KG1 (cell line): ENCODE data around the gene C22orf23.
"Not testable (repeated sequence)": the region's sequence is repeated elsewhere in the genome, so short reads cannot be mapped to it uniquely, and the experiment has no call there.

Experiments
- DNase-seq: peaks from one replicate; lab custom pipeline; 2025; lab: John Stamatoyannopoulos, UW

Gene C22orf23

DNA sequence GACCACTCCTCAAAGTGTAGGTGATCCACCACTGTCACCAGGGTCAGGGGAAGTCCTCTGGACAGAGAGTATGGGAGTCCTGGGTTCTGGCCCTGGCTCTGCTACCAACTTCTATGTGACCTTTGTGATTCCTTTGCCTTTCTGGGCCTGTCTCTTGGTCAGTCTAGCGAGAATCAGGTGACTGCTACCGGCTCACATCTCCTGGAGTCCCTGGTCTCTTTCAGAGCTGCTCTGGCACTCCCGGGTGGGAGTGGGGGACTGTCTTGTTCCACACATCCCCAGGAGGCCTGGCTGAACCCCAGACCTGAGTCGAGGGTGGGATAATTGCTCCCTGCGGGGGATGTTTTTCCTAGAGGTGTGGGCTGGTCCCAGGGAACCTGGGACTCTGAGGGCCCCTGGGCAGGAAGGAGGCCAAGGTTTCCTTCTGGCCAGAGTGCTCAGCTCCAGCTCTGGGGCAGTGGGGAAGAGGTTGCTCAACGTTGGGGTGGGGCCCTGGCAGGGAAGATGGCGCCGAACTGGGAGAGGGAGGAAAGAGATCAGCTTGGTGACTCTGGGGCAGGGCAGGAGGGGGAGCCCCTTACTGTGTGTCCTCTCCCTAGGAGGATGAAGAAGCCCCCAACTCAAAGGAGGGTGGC is 28.9 kb upstream of the C22orf23 start:
- DNase-seq, result no peak

DNA sequence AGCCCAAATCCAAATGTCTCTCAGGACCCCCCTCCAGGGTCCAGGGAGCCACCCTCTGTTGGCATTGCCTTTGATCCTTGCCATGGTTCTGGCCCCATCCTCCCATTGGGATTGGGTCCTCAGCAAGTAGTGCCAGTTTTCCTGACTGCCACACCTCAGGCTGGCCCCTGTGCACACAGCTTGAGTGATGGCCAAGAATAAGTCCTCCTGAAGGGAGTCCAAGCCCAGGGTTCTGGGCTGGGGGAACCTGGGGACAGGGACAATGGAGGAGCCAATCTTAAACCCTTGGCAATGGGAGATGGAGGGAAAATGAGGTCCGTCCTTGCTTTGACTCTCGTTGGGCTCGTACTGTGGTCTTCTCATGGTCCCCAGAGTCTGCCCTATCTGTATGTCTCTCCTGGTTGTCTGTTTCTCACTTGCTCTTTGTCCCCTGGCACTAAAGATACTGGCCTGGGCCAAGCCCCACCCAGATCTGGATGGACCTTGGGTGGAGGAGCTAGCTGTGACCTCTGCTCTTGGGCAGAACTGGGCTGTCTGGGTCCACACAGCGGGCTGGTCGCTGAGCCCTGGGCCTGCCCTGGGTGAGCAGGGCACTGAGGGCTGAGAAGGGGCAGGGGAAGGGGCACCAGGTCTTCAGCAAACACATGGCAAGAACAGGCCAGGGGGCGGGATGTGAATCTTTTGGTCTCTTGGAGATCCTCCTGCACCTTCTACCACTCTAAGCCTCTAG is 28.0 kb upstream of the C22orf23 start:
- no peak for DNase-seq

GRCh38 chr22:37979782-37980181 is 26.4 kb upstream of the C22orf23 start:
- DNase-seq, result no peak

- DNase-seq, result no peak
These were observed 23.1 kb upstream of the C22orf23 start for GRCh38 chr22:37976547-37976946.

- DNase-seq, result not testable (repeated sequence)
These were observed 22.6 kb upstream of the C22orf23 start for GRCh38 chr22:37976022-37976421.

DNA sequence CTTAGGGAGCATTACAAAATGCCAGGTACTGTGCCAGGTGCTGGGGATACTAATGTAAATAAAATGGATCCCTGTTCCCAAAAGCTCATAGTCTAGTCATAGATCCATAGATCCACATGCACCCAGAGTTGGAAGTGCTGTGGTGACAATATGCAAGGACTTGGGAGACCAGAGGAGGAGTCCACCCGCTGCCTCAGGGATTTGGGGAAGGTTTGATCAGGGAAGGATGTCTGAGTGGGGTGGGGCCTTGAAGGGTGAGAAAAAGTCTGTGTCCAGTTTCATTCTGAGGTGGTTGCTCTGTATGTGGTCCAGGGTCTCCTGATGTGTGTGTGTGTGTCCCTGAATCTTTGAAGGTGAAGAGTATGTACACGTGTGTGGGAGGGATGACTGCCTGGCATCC is 21.8 kb upstream of the C22orf23 start:
- DNase-seq, result no peak

DNA sequence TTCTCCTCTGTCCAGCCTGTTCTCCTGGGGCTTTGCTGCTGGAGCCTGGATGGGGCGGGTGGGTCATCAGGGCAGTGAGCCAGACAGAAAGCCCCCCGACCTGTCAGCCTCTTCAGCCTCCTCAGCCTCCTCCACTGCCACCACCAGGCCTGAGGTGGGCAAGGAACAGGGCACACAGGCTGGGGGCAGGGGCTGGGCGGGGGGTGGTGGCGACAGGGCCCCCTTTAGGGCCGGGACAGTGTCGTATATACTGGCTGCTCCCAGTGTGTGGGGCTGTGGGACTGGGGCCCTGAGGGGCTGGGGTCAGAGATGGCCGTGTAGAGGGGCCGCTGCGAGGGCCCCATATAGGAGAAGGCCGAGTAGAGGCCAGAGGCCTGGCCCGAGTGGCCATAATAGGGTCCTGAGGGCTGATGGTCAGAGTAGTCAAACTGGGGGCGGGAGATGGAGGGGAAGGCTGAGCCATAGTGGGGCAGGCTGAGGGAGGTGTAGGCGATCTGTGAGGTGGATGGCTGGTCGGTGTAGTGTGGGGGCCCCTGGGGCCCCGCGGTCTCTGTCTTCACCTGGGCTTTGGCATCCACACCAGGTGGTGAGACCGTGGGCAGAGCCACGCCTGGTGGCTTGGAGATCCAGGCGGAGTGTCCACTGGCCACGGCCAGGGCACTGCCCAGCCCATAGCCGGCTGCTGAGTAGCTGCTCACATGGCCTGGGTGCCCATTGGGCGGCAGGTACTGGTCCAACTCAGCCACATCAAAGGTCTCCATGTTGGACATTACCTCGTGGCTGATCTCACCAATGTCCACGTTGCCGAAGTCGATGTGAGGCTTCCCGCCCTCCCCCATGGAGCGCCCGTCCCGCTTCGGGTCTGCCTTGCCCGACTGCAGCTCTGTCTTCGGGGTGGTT is 20.1 kb upstream of the C22orf23 start:
- DNase-seq, result no peak

DNA sequence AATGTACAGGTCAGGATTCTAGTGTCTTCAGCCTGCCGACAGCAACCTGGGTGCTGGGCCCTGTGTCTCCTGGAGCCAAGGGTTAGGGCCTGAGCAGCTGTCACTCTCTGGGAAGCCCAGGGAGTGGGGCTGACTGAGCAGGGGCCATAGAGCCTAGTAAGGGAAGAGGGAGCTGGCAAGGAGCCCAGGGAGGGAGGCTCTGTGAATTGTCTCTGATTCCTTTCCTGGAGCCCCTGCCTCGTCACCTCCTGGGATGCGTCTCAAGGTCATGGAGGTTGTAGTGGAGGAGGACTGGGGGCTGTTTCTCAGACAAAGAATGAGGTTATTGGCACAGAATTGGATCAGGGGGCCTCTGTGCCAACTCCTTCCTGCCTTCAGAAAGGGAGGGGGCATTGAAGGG is 19.1 kb upstream of the C22orf23 start:
- DNase-seq, result no peak

DNA sequence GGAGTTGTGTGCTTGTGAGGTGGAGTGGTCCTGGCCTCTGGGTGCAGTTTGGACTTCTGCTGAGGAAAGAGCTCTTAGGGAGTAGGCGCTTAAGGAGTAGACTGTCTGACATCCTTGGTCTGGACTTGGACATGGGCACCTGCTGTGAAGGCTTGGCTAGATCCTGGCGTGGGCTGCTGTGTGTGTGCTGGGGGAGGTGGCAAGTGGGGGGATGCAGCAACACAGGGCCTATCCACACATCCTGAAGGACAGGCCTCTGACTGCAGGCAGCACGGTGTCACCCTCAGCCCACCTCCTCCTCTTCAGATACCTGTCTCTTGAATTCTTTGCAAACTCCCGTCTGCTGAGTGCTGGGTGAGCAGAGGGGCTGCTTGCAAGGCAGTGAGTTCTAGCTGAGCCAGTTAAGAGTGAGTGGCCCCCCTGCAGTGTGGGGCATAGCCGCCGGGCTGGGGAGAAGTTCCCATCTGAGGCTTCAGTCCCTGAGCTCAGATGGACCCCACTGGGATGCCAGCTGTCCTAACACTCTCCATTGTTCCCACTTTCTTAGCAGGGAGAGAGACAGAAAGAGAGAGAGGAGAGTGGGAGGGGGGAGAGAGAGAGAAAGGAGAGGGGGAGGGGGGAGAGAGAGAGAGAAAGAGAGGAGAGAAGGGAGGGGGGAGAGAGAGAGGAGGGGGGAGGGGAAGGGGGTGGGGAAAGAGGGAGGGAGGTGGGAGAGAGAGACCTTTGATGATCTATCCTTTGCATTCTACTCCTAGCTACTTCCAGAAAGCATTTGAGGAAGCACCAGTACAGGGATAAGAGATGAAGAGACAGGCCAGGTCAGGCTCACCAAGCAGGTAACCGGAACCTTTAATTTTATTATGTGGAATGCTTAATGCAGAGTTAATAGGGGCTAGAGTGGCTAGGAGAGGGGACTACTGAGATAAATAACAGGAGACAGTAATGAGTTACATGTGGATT is 18.4 kb upstream of the C22orf23 start:
- no peak for DNase-seq

GRCh38 chr22:37970864-37971263 is 17.5 kb upstream of the C22orf23 start:
- DNase-seq, result no peak

DNA sequence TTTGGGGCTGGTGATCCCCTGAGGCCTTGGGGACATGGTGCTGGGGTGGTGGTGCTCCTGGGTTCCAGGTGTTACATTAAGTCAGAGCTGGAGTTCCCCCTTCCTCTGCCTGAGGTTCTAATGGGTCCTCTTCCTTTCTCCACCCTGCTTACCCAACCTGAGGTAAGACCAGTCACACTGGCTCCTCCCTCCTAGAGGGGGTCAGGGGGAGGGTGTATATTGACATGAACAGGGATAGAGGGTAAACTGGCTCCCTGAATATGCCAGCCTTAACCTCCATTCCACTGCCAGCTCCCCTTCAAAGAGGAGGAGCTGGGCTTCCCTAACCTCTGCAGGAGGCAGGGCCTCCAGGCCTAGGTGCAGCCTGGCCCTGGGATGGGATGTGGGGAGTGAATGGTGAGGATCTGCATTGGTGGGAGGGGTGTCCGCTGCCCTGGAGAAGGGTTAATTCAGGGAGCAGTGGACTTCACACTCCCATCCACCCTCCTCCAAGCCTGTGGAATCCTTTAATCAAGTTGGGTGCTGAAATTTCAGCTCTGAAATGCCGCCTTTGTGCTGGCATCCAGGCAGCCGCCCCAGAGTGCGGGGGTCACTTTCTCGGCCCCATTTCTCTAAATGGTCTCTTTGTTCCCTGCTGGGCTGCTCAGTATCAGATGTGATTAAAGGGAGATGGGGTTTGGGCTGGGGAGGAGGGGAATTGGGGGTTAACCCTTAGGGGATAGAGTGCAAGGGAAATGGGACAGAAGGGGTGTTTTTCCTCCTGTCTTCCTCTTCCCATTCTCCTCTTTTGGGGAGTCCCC is 15.3 kb upstream of the C22orf23 start:
- no peak for DNase-seq

- no peak for DNase-seq
These were observed 14.4 kb upstream of the C22orf23 start for GRCh38 chr22:37967637-37968451.

- DNase-seq, result no peak
These were observed 13.7 kb upstream of the C22orf23 start for GRCh38 chr22:37967147-37967546.

- DNase-seq, result no peak
These were observed 12.7 kb upstream of the C22orf23 start for GRCh38 chr22:37965940-37966664.

DNA sequence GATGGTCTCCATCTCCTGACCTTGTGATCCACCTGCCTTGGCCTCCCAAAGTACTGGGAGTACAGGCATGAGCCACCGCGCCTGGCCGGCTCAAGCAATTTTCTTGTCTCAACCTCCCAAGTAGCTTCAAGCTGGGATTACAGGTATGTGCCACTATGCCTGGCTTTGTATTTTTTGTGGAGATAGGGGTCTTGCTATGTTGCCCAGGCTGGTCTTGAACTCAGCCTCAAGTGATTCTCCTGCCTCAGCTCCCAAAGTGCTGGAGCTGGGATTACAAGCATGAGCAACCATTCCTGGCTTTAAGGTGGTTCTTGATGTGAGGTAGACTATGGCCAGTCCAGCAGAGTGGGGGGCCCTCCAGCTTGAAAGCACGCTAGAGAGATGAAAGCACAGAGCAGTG is 7.7 kb upstream of the C22orf23 start:
- DNase-seq, result no peak

- no peak for DNase-seq
These were observed 5.9 kb upstream of the C22orf23 start for GRCh38 chr22:37959231-37959825.

DNA sequence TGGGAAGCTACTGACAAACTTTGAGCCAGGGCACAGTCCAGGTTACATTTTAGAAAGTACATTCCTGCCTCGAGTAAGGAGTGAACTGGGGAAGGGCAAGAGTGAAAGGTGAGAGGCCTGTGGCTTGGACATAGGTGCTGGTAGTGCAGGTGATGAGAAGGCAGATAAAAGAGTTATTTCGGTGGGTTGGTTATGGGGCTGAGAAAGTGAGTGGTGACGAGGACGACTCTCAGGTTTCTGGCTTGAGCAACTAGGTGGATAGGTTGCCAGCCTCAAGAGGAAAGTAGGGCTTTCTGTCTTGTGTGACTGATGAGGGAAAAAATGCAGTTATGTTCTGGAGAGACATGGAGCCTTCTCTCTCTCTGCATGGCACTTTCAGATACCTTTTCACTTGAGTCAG is 3.8 kb upstream of the C22orf23 start:
- DNase-seq, result no peak

GRCh38 chr22:37955825-37956397 is 2.5 kb upstream of the C22orf23 start:
- DNase-seq, result not testable (repeated sequence)
